GM12878 (cell line): ENCODE results near the gene TMEM191C. TPM values are rescaled to one million over a fixed set of nuclear protein-coding genes. Genes with fewer than 3 reads are reported as not detected.
"Not testable (repeated sequence)": the region's sequence is repeated elsewhere in the genome, so short reads cannot be mapped to it uniquely, and the experiment has no call there.

Experiments used
- ATAC-seq: fragments of 200-7000 bp; cut with Tn5 transposase; 3 replicates; pipeline ENCODE4 v1.9.1; 2020; ENCODE audit warnings: mild to moderate bottlenecking, moderate library complexity
- BruUV-seq: library from RNA; stranded (reverse); fragments of 400-500 nt; replicated peaks from 2 replicates; lab custom pipeline; 2021; lab: Mats Ljungman, UMichigan
- CTCF ChIA-PET: fragments of 300-600 bp; sonication (Branson Sonifier 250); formaldehyde crosslinking; extraction: SDS; loops from one replicate; lab custom pipeline; 2021; ENCODE audit warnings: inconsistent platforms; lab: Yijun Ruan, JAX
- POLR2A ChIA-PET: fragments of 350-600 bp; formaldehyde crosslinking; extraction: SDS; loops from one replicate; lab custom pipeline; 2021; ENCODE audit warnings: inconsistent platforms; lab: Charles Lee
- RAD21 ChIA-PET: fragments of 300-600 bp; sonication (Branson Sonifier 250); formaldehyde crosslinking; loops from one replicate; lab custom pipeline; 2023; ENCODE audit warnings: antibody characterized with exemption; ENCODE audit not compliant: unreplicated experiment; lab: Charles Lee
- SMC1A ChIA-PET: fragments of 300-600 bp; sonication (Branson Sonifier 250); formaldehyde crosslinking; loops from one replicate; lab custom pipeline; 2023; ENCODE audit not compliant: unreplicated experiment, uncharacterized antibody; lab: Charles Lee
- DNase-seq: peaks from one replicate; pipeline ENCODE4 v3.0.0-alpha.2; 2011; ENCODE audit warnings: low read depth, low spot score
- FAIRE-seq: peaks from 3 replicates; lab custom pipeline; 2011; peaks lifted over from hg19 to GRCh38; lab: Jason Lieb, UNC
- H2AFZ ChIP-seq: 2 replicates; pipeline ENCODE4 v1.6.0; 2011; ENCODE audit warnings: low read depth, low read length, control low read depth; ENCODE audit not compliant: control insufficient read depth
- H3K27ac ChIP-seq: 2 replicates; pipeline ENCODE4 v1.5.1; 2011; ENCODE audit warnings: control low read depth; ENCODE audit not compliant: control insufficient read depth, insufficient read depth
- H3K27me3 ChIP-seq, 2 experiments: replicated peaks in 1 of 2; 2 replicates each; pipeline versions ENCODE4 v1.6.0 to v1.6.1; 2011; ENCODE audit warnings: low read length in 1 of 2; ENCODE audit not compliant: control insufficient read depth in 2 of 2, insufficient read depth in 2 of 2
- H3K36me3 ChIP-seq, 2 experiments: 2 replicates each; pipeline ENCODE4 v1.5.1; 2011; ENCODE audit warnings: low read length in 1 of 2; ENCODE audit not compliant: control insufficient read depth in 2 of 2, insufficient read depth in 2 of 2
- H3K4me1 ChIP-seq: 2 replicates; pipeline ENCODE4 v1.6.1; 2011; ENCODE audit warnings: mild to moderate bottlenecking, low read length, moderate library complexity, mixed read lengths; ENCODE audit not compliant: control insufficient read depth, insufficient read depth
- H3K4me2 ChIP-seq: 2 replicates; pipeline ENCODE4 v1.6.0; 2011; ENCODE audit warnings: control low read depth; ENCODE audit not compliant: control insufficient read depth, insufficient read depth
- H3K4me3 ChIP-seq: fragments of 200-600 bp; sonication (generic); 2 replicates; pipeline ENCODE4 v1.5.1; 2016
- H3K79me2 ChIP-seq: 2 replicates; pipeline ENCODE4 v1.6.0; 2011; ENCODE audit warnings: low read length; ENCODE audit not compliant: control insufficient read depth, insufficient read depth
- H3K9ac ChIP-seq: 2 replicates; pipeline ENCODE4 v1.8.0; 2011; ENCODE audit warnings: low read length, control low read depth, mixed read lengths; ENCODE audit not compliant: control insufficient read depth, insufficient read depth
- H3K9me3 ChIP-seq: replicated peaks from 3 replicates; pipeline ENCODE4 v1.5.1; 2011; ENCODE audit warnings: mild to moderate bottlenecking, low read length; ENCODE audit not compliant: control insufficient read depth, insufficient read depth
- H4K20me1 ChIP-seq: 2 replicates; pipeline ENCODE4 v1.6.0; 2011; ENCODE audit not compliant: control insufficient read depth, insufficient read depth
- WGBS: methylation state at CpG from one replicate; pipeline ENCODE4 v1.1.6; 2016; ENCODE audit warnings: low lambda C conversion rate; ENCODE audit not compliant: insufficient replicate concordance, insufficient coverage; ENCODE audit errors: missing lambda C conversion rate; 5-methylcytosine and 5-hydroxymethylcytosine counted together
- in situ Hi-C: fragments of 300-500 bp; cut with MboI; formaldehyde crosslinking; loops from 9 replicates; pipeline ENCODE4 v1.14.3; 2018; ENCODE audit warnings: mixed read lengths
- intact Hi-C: fragments of 100-400 bp; cut with micrococcal nuclease; formaldehyde crosslinking; loops from one replicate; pipeline ENCODE4 v1.14.2; 2022; ENCODE audit not compliant: unreplicated experiment
- polyA plus RNA-seq, 11 experiments: library from polyadenylated mRNA; depleted of rRNA in 4 of 11; unstranded in 6 of 11; stranded (reverse) in 5 of 11; fragments of >200 nt; fragmentation: Nextera tagmentation in 4 of 11; fragmentation: Illumina TruSeq in 1 of 11; extraction: Ambion mirVana in 4 of 11; extraction: Trizol in 1 of 11; gene quantifications; 1 replicate in 1 of 11; 2 replicates in 10 of 11; pipeline versions ENCODE4 v1.2.1 to v1.2.3, GENCODE V29; 2011 to 2016; ENCODE audit warnings: inconsistent platforms in 2 of 11, missing spikeins in 2 of 11, low read depth in 1 of 11
- total RNA-seq, 4 experiments: library from RNA; depleted of rRNA in 3 of 4; stranded (reverse); fragments of >200 nt in 3 of 4; fragmentation: Illumina TruSeq in 1 of 4; extraction: Trizol in 1 of 4; gene quantifications; 2 replicates each; pipeline versions ENCODE4 v1.2.1 to v1.2.3, GENCODE V29; 2013 to 2021

The TMEM191C gene
- total and polyA plus RNA-seq, 10 of the 15 experiments (the other 5 are each of a cell fraction or from before 2014, with no cell fraction given), result 0.03 to 1.9 (median 0.43) TPM

GRCh38 chr22:21441170-21441569 lies 26.0 kb upstream of the TMEM191C start:
- DNase-seq, H2AFZ ChIP-seq, in situ Hi-C loops, H3K4me2 ChIP-seq, ATAC-seq, FAIRE-seq, intact Hi-C loops, H3K36me3 ChIP-seq, H3K4me1 ChIP-seq, H4K20me1 ChIP-seq, SMC1A ChIA-PET, H3K27ac ChIP-seq, RAD21 ChIA-PET, H3K9me3 ChIP-seq, CTCF ChIA-PET, BruUV-seq, H3K79me2 ChIP-seq, H3K27me3 ChIP-seq, H3K4me3 ChIP-seq, POLR2A ChIA-PET, H3K9ac ChIP-seq: not testable (repeated sequence)
- 88% methylated on average over 2 of the region's 6 CpGs for WGBS

DNA sequence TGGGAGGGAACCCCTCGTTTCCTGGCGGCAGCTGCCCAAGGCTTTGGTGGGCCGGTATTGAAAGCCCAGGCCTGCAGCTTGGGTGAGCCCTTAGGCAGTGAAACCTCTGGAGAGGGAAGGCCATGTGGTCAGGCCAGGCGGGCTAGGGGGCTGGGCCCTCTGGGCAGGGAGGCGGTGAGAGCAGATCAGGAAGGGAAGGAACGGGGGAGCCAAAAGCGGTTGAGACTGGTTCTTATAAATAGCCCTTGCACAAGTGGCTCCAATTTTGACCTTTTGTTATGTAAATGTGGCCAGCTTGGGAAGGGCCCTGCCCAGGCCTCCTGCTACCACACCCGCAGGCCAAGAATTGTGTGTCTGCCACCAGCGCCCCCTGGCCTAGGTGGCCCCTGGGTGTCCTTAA lies 25.1 kb upstream of the TMEM191C start:
- FAIRE-seq, H2AFZ ChIP-seq, H3K9me3 ChIP-seq, in situ Hi-C loops, H3K4me1 ChIP-seq, H3K4me2 ChIP-seq, H3K27ac ChIP-seq, ATAC-seq, SMC1A ChIA-PET, H4K20me1 ChIP-seq, H3K4me3 ChIP-seq, H3K79me2 ChIP-seq, intact Hi-C loops, H3K9ac ChIP-seq, BruUV-seq, CTCF ChIA-PET, DNase-seq, RAD21 ChIA-PET, POLR2A ChIA-PET, H3K27me3 ChIP-seq: not testable (repeated sequence)
- WGBS, result no CpG with 5 or more reads among the region's 9 CpGs
- H3K36me3 ChIP-seq, result peaks cover 0 to 13% of the 10 kb centered on the region in 2 experiments; a peak in 3 of 4 replicates

DNA sequence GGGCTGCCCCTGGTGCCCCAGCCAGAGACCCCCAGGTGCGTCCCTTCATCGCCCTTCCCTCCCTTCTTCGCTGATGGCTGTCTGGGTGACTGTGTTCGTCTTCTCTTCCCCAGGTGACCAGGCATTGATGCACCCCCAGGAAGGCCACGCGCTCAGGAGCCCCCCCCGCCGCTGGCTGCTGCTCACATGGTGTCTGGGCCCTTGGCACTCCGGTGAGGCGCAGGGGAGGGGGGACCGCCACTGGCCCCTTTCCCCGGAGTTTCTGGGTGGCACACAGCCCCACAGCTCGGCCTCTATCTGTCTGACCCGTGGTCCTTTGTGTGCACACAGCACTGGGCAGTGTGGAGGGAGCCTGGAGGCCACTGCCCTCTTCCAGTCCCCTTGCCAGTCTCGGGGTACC lies 24.5 kb upstream of the TMEM191C start:
- H2AFZ ChIP-seq, H3K4me3 ChIP-seq, H3K27me3 ChIP-seq, intact Hi-C loops, H3K4me1 ChIP-seq, CTCF ChIA-PET, H3K9me3 ChIP-seq, H3K4me2 ChIP-seq, H4K20me1 ChIP-seq, BruUV-seq, POLR2A ChIA-PET, DNase-seq, SMC1A ChIA-PET, RAD21 ChIA-PET, H3K27ac ChIP-seq, ATAC-seq, in situ Hi-C loops, FAIRE-seq, H3K79me2 ChIP-seq, H3K9ac ChIP-seq: not testable (repeated sequence)
- H3K36me3 ChIP-seq, result peaks cover 0 to 14% of the 10 kb centered on the region in 2 experiments; a peak in 3 of 4 replicates
- 100% methylated on average over 5 of the region's 15 CpGs for WGBS
